SKM-1 (cell line): ENCODE measurements around the gene ATRIP.
"Not testable (repeated sequence)": the region's sequence is repeated elsewhere in the genome, so short reads cannot be mapped to it uniquely, and the experiment has no call there.

Experiments used
- DNase-seq: peaks from one replicate; lab custom pipeline; 2025; ENCODE audit not compliant: unreplicated experiment; lab: John Stamatoyannopoulos, UW

Gene ATRIP

GRCh38 chr3:48435774-48436476 lies 10.6 kb upstream of the ATRIP start:
- peak; percentile 75 for DNase-seq

- DNase-seq = no peak
Measured at GRCh38 chr3:48436477-48436787, 10.1 kb upstream of the ATRIP start.

DNA sequence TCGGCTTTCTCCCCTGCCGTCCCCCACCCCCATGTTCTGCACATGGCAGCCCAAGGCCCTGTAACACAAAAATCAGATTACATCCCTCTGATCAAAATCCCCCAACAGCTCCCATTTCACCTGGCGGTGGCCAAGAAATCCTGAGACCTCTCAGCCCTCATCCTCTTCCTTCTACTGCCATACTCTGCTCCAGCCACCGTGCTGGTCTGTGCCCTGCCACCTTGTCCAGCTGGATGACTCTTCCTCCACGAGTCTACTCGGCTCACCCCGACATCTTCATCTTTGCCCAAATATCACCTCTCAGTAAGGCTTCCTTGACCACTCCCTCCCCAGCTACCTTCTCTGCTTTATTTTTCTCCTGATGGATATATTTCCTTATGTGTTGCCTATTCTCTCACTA lies 9.7 kb upstream of the ATRIP start:
- DNase-seq = no peak

GRCh38 chr3:48437812-48438211 lies 8.7 kb upstream of the ATRIP start:
- DNase-seq = no peak

- peak; percentile 97 for DNase-seq
Measured at GRCh38 chr3:48439820-48440589, 6.5 kb upstream of the ATRIP start, which contains the start of the genes CCDC51 and TMA7. Gene CCDC51, minus strand, starts transcription at chr3:48440119. Its CDS starts 4,991 bp downstream, at chr3:48435128. Gene TMA7, plus strand, starts transcription at chr3:48440257. Its CDS starts 40 bp downstream, at chr3:48440297.

DNA sequence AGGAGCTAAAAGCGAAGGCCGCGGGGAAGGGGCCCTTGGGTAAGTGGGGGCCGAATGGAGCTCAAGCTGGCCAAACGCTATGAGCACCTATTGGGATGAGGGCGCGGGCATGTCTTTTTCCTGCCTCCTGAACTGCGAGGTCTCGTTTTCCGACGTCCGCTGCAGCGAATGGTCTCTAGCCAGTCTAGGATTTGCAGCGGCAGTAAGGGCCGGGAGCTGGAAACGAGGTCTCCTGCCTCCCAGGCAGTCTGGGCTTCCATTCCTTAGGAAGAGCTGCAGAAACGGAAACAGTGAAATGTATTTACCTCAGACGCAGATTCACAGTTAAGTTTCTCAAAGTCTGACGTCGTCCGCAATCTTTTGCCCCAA lies 6.0 kb upstream of the ATRIP start:
- no peak for DNase-seq

DNA sequence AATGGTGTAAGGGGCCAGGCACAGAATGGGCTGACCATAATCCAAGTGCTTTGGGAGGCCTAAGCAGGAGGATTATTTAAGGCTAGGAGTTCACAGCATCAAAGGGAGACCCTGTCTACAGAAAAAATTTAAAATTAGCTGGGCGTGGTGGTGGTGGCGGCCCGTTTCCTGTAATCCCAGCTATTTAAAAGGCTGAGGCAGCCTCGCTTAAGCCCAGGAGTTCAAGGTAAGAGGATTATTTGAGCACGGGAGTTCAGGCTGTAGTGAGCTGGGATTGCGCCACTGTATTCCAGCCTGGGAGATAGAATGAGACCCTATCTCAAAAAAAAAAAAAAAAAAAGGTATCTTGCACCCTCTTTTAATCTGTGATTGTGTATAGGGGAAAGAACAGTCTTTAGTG lies 4.6 kb upstream of the ATRIP start:
- no peak for DNase-seq

- DNase-seq = no peak
Measured at GRCh38 chr3:48445277-48445882, 1.2 kb upstream of the ATRIP start.

- no peak for DNase-seq
Measured at GRCh38 chr3:48446043-48446424, 503 bp upstream of the ATRIP start.

- no peak for DNase-seq
Measured at GRCh38 chr3:48451270-48451669, 4.7 kb downstream of the ATRIP start.

DNA sequence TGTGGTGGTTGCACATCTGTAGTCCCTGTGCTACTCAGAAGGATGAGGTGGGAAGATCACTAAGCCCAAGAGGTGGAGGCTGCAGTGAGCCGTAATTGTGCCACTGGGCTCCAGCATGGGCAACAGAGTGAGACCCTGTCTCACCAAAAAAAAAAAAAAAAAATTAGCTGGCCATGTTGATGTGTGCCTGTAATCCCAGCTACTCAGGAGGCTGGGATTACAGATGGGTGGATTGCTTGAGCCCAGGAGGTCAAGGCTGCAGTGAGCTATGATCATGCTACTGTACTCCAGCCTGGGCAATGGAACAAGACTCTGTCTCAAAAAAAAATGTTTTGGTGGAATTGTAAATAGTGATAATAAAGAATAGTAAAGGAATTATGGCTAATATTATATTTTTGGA lies 9.9 kb downstream of the ATRIP start:
- no peak for DNase-seq

DNA sequence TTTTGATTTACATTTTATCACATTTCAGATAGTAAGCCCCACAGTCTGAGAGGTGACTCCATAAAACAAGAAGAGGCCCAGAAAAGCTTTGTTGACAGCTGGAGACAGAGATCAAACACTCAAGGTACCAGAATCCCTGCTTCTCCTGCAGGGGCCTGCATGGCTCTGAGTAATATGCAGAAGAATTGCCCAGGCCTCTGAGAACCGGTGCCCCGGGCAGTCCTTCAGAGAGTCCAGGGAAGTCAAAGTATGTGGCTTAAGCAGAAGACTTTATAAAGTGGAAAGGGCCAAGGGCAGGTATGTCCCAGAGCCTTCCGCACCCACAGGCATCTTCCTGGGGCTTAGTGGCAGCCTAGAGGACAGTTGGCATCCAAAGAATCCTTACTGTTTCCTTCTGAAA lies 12.8 kb downstream of the ATRIP start:
- no peak for DNase-seq

DNA sequence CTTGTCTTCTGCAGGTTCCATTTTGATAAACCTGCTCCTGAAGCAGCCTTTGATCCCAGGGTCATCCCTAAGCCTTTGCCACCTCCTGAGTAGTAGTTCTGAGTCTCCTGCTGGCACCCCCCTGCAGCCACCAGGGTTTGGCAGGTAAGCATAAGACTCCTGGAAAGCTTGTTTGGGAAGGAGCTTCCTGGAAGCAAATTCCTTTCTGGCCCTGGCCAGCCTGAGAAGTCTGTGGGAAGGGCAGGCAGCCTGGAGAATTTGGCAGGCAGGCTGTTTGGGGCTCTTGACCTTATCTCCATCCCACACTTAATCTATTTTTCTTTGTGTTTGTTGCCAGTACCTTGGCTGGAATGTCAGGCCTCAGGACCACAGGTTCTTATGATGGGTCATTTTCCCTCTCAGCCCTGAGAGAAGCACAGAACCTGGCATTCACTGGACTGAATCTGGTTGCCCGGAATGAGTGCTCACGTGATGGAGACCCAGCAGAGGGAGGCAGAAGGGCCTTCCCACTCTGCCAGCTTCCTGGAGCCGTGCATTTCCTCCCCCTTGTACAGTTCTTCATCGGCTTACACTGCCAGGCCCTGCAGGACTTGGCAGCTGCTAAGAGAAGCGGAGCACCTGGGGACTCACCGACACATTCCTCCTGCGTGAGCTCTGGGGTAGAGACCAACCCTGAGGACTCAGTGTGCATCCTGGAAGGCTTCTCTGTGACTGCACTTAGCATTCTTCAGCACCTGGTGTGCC lies 13.4 kb downstream of the ATRIP start:
- DNase-seq = no peak

DNA sequence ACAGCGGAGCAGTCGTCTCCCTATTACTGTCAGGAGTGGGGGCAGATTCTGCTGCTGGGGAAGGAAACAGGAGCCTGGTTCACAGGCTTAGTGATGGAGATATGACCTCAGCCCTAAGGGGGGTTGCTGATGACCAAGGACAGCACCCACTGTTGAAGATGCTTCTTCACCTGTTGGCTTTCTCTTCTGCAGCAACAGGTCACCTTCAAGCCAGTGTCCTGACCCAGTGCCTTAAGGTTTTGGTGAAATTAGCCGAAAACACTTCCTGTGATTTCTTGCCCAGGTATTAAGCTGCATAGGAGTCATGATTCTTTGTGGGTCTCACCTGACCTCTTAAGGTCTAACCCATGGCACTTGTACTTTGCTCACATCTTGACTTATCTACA lies 14.0 kb downstream of the ATRIP start:
- DNase-seq = no peak

DNA sequence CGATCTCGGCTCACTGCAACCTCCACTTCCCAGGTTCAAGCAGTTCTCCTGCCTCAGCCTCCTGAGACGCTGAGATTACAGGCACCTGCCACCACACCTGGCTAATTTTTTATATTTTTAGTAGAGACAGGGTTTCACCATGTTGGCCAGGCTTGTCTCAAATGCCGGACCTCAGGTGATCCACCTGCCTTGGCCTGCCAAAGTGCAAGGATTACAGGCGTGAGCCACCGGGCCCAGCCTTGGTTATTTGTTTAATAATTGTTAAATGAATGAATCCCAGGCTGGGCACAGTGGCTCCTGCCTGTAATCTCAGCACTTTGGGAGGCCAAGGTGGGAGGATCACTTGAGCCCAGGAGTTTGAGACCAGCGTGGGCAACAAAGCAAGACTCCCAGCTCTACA lies 15.2 kb downstream of the ATRIP start:
- DNase-seq = not testable (repeated sequence)

DNA sequence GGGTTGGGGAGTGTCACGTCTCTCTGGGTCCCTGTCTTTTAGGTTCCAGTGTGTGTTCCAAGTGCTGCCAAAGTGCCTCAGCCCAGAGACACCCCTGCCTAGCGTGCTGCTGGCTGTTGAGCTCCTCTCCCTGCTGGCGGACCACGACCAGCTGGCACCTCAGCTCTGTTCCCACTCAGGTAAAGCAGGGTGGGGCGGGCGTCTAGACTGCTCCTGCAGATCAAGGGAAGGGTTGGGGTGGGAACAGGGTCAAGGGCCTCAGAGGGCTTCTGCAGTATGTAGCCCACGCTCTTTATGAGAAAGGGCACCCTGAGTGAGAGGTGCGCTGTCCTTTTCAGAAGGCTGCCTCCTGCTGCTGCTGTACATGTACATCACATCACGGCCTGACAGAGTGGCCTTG lies 17.2 kb downstream of the ATRIP start:
- no peak for DNase-seq

DNA sequence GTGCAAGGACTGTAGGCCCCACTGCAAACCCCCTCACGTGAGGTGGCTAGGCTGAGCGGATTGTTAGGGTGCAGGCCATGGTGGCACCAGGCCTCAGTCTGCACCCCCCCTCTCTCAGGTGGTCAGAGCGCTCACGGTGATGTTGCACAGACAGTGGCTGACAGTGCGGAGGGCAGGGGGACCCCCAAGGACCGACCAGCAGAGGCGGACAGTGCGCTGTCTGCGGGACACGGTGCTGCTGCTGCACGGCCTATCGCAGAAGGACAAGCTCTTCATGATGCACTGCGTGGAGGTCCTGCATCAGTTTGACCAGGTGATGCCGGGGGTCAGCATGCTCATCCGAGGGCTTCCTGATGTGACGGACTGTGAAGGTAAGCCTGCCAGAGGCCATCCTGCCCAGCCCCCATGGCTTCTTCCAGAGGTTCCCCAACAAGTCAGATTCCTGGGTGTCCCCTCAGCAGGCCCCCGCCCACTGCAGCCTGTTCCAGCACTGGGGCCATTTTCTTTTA lies 18.2 kb downstream of the ATRIP start:
- DNase-seq = no peak

GRCh38 chr3:48465237-48465530 lies 18.6 kb downstream of the ATRIP start:
- DNase-seq = no peak

DNA sequence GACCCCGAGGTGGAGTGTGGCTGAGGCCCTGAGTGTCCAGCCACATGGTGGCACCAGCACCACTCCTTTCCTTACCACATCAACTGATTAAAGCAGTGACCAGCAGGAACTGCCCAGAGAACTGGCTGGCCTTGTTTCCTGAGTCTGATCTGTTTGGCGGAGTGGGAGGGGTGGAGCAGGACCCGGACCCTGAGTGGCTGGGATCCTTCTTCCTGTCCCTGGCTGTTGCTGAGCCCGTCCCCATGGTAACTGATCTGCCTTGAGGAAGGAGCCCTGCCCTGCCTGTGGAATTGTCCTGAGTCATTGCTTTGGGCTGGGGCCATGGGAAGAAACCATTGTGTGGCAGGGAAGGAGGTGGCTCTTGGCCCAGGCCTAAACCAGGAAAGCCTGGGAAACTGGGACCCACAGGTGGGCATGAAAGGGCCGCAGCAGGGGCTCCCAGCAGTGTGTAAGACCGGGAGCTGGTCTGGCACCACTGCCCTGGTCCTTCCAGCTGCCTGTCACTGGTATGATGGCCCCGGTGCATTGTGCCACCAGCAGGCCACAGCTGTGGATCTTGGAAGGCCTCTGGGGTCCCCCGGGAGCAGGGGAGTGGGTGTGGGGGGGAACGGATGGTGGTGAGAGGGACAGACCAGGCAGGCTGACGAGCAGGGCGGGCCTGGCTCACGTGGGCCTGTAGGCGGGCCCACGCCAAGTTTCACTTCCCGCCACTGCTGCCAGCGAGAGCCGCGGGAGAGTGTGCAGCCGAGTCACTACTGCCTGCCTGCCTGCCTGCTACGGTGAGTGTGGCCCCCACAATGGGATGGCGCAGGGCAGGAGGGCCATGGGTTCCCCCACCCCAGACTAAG lies 19.2 kb downstream of the ATRIP start:
- peak; percentile 74 for DNase-seq

GRCh38 chr3:48466386-48467109 lies 20.0 kb downstream of the ATRIP start:
- no peak for DNase-seq
